ENCODE data around the gene SPRY4.

DNA sequence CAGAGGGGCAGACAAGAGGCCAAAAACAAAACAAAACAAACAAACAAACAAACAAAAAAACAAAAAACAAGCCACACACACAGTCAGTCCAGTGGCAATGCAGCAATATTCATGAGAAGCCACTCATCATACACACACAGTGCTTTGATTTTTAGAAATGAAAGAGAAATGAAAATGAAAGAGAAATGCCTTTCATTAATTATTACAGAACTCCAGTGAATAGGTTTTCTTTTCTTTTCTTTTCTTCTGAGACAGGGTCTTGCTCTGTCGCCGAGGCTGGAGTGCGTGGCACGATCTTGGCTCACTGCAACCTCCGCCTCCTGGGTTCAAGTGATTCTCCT, 36.9 kb downstream of the SPRY4 start:
- TF ChIP-seq, protein P1, sequence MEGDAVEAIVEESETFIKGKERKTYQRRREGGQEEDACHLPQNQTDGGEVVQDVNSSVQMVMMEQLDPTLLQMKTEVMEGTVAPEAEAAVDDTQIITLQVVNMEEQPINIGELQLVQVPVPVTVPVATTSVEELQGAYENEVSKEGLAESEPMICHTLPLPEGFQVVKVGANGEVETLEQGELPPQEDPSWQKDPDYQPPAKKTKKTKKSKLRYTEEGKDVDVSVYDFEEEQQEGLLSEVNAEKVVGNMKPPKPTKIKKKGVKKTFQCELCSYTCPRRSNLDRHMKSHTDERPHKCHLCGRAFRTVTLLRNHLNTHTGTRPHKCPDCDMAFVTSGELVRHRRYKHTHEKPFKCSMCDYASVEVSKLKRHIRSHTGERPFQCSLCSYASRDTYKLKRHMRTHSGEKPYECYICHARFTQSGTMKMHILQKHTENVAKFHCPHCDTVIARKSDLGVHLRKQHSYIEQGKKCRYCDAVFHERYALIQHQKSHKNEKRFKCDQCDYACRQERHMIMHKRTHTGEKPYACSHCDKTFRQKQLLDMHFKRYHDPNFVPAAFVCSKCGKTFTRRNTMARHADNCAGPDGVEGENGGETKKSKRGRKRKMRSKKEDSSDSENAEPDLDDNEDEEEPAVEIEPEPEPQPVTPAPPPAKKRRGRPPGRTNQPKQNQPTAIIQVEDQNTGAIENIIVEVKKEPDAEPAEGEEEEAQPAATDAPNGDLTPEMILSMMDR (IDR thresholded peaks at IDR 0.05; ENCODE audit: low read depth, low read length): no peak
- TF ChIP-seq POLR2A (IDR thresholded peaks at IDR 0.05; ENCODE audit: extremely low read depth, insufficient read length): no peak
- no peak for TF ChIP-seq MYC (IDR thresholded peaks at IDR 0.05; ENCODE audit: low read depth, low read length)
